Measurements from ENCODE around the gene GEMIN8. TPM values are rescaled to one million over a fixed set of nuclear protein-coding genes. Genes with fewer than 3 reads are reported as not detected.

The GEMIN8 gene
- total RNA-seq, 1 experiment from 2014 or later = 11.2 TPM

DNA sequence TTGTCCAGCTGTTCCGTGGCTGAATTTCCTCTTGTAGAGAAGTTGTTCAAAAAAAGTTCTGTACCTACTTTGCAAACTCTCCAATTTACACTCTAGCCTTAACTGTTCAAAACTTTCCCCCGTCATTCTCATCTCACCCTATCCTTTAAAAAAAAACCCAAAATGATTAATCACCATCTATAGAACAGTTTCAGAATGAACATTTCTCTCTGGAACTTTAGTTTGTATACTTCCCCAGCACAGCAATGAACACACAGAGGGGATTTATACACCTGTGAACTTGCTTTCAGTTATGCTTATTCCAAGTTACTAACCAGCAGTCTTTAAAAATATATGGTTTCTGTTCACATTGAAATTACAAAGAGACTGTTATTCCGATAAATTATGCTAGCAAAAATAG is 1.2 kb downstream of the GEMIN8 start:
- no peak for DNase-seq (ENCODE audit: low read depth, low spot score)
- in situ Hi-C loops (cut with HindIII; ENCODE audit: low pct_unique_long_range_greater_than_20kb, low sequenced_read_pairs) (no loop called here), intact Hi-C loops (cut with micrococcal nuclease; ENCODE audit: unreplicated experiment) (no loop called here)
- Histone ChIP-seq H3K4me3 (ENCODE audit: low read depth in 2 of 2, low read length in 2 of 2) (peak overlapping the region; percentile 60 to 74; a peak in 3 of 4 replicates), H3K4me1 (ENCODE audit: control insufficient read depth, insufficient read depth, low read length) (peaks cover 5% of the 10 kb centered on the region; the same call in 1 of the 2 replicates), H3K9me3 (ENCODE audit: control insufficient read depth, insufficient read depth, low read depth, low read length) (no peaks in the 10 kb centered on the region), H3K36me3 (ENCODE audit: control insufficient read depth, insufficient read depth, low read length) (no peaks in the 10 kb centered on the region; the same call in 1 of the 2 replicates), H3K27me3 (ENCODE audit: control insufficient read depth, insufficient read depth, low read length) (no peaks in the 10 kb centered on the region), H3K27ac (ENCODE audit: low read length) (peak overlapping the region; percentile 81; the same call in 1 of the 2 replicates)
- TF ChIP-seq REST (IDR thresholded peaks at IDR 0.05; ENCODE audit: insufficient read depth in 1 of 2, low read depth in 2 of 2, low read length in 1 of 2) = no peak
- TF ChIP-seq TCF7L2 (IDR thresholded peaks at IDR 0.05; ENCODE audit: low read depth, low read length) = no peak
- TF ChIP-seq, protein P1, sequence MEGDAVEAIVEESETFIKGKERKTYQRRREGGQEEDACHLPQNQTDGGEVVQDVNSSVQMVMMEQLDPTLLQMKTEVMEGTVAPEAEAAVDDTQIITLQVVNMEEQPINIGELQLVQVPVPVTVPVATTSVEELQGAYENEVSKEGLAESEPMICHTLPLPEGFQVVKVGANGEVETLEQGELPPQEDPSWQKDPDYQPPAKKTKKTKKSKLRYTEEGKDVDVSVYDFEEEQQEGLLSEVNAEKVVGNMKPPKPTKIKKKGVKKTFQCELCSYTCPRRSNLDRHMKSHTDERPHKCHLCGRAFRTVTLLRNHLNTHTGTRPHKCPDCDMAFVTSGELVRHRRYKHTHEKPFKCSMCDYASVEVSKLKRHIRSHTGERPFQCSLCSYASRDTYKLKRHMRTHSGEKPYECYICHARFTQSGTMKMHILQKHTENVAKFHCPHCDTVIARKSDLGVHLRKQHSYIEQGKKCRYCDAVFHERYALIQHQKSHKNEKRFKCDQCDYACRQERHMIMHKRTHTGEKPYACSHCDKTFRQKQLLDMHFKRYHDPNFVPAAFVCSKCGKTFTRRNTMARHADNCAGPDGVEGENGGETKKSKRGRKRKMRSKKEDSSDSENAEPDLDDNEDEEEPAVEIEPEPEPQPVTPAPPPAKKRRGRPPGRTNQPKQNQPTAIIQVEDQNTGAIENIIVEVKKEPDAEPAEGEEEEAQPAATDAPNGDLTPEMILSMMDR (IDR thresholded peaks at IDR 0.05) = no peak
- no peak for TF ChIP-seq SIN3A (IDR thresholded peaks at IDR 0.05; ENCODE audit: borderline replicate concordance, insufficient read depth, low read depth, low read length)
- TF ChIP-seq POLR2AphosphoS5 (IDR thresholded peaks at IDR 0.05; ENCODE audit: low read depth, low read length) = no peak
- no TSS peak for BruUV-seq (replicated peaks)
- no peak for ATAC-seq
- POLR2A ChIA-PET = no interaction called here
- CTCF ChIA-PET = no interaction called here

DNA sequence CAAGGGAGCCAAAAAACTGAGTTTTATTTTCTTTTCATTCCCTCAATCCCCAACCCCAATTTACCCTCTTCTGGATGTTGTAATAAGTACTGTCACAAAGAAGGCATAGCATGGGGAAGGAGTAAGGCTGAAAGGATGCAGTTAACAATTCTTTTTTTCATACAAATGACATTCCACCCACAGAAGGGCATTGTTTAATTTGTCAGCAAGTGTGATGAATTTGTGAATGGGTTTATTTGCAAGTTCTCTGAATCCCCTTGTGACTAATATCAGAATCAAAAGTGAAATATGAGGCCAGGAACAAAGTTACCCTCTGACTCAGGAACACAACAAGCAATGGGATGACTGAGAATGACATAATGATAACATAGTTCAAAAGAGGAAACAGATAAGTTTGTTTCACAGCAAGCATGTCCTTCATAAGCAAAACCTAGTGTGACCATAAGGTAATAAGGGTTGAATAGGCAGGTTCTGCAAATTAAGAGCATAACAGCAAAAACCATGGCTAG is 2.1 kb downstream of the GEMIN8 start:
- Histone ChIP-seq H3K36me3 (ENCODE audit: control insufficient read depth, insufficient read depth, low read length) (no peaks in the 10 kb centered on the region; the same call in 1 of the 2 replicates), H3K9me3 (ENCODE audit: control insufficient read depth, insufficient read depth, low read depth, low read length) (no peaks in the 10 kb centered on the region), H3K27me3 (ENCODE audit: control insufficient read depth, insufficient read depth, low read length) (no peaks in the 10 kb centered on the region), H3K4me1 (ENCODE audit: control insufficient read depth, insufficient read depth, low read length) (peaks cover 5% of the 10 kb centered on the region; the same call in 1 of the 2 replicates), H3K4me3 (ENCODE audit: low read depth in 2 of 2, low read length in 2 of 2) (no peak overlapping the region), H3K27ac (ENCODE audit: low read length) (no peak overlapping the region)
- TF ChIP-seq REST (IDR thresholded peaks at IDR 0.05; ENCODE audit: insufficient read depth in 1 of 2, low read depth in 2 of 2, low read length in 1 of 2) (no peak), TCF7L2 (IDR thresholded peaks at IDR 0.05; ENCODE audit: low read depth, low read length) (no peak), SIN3A (IDR thresholded peaks at IDR 0.05; ENCODE audit: borderline replicate concordance, insufficient read depth, low read depth, low read length) (no peak), POLR2AphosphoS5 (IDR thresholded peaks at IDR 0.05; ENCODE audit: low read depth, low read length) (no peak)
- TF ChIP-seq, protein P1 (IDR thresholded peaks at IDR 0.05) = no peak
- BruUV-seq (replicated peaks) = no TSS peak
- intact Hi-C loops (cut with micrococcal nuclease; ENCODE audit: unreplicated experiment) = no loop called here
- in situ Hi-C loops (cut with HindIII; ENCODE audit: low pct_unique_long_range_greater_than_20kb, low sequenced_read_pairs) = no loop called here
- ChIA-PET POLR2A (no interaction called here), CTCF (no interaction called here)
- ATAC-seq = no peak
- DNase-seq (ENCODE audit: low read depth, low spot score) = no peak

Measured in Panc1 (cell line).